ENCODE results near the gene CILP2. TPM values are rescaled to one million over a fixed set of nuclear protein-coding genes. Genes with fewer than 3 reads are reported as not detected.

Gene CILP2
- total and polyA plus RNA-seq, 2 experiments from 2014 or later: 4.0 to 21.6 TPM

- H3K9me3 Mint-ChIP-seq: no peaks in the 10 kb centered on the region; the same call in 2 of the 3 replicates
- peak; percentile 28; the same call in 2 of the 3 replicates for ATAC-seq
- no peaks in the 10 kb centered on the region for H3K36me3 ChIP-seq (ENCODE audit: insufficient read depth)
- no peaks in the 10 kb centered on the region for H4K20me1 ChIP-seq (replicated peaks; ENCODE audit: insufficient read depth)
- no peak overlapping the region for H3K27ac Mint-ChIP-seq
- TF ChIP-seq EZH2phosphoT487 (IDR thresholded peaks at IDR 0.05; ENCODE audit: unreplicated experiment) (no peak), REST (IDR thresholded peaks at IDR 0.05; ENCODE audit: unreplicated experiment) (no peak)
- DNase-seq (ENCODE audit: low spot score): no peak
- H2AFZ ChIP-seq: no peak overlapping the region
- peaks cover 5% of the 10 kb centered on the region; the same call in 2 of the 3 replicates for H3K4me1 Mint-ChIP-seq
- H3K27ac ChIP-seq (ENCODE audit: low read depth): no peak overlapping the region
- no peaks in the 10 kb centered on the region for H3K9me2 ChIP-seq (ENCODE audit: insufficient read depth)
- no peak overlapping the region for H3K4me3 Mint-ChIP-seq
- peaks cover 12% of the 10 kb centered on the region; the same call in 2 of the 3 replicates for H3K36me3 Mint-ChIP-seq (ENCODE audit: low read depth)
- H3F3A ChIP-seq (replicated peaks; ENCODE audit: low read depth): no peaks in the 10 kb centered on the region
- H3K4me1 ChIP-seq (ENCODE audit: insufficient read depth): no peaks in the 10 kb centered on the region
- no peaks in the 10 kb centered on the region for H3K27me3 ChIP-seq (ENCODE audit: insufficient read depth)
- no peak overlapping the region for H3K4me3 ChIP-seq
- H3K79me2 ChIP-seq (replicated peaks; ENCODE audit: insufficient read depth): no peaks in the 10 kb centered on the region
- peaks cover 4% of the 10 kb centered on the region for H3K27me3 Mint-ChIP-seq (ENCODE audit: insufficient read depth, low read depth, poor library complexity)
- H3K4me2 ChIP-seq: no peak overlapping the region
Measured at GRCh38 chr19:19570571-19570970, 32.5 kb downstream of the CILP2 start.

GRCh38 chr19:19571071-19571786 is 33.2 kb downstream of the CILP2 start:
- Mint-ChIP-seq H3K27ac (no peak overlapping the region), H3K36me3 (ENCODE audit: low read depth) (peaks cover 12% of the 10 kb centered on the region; the same call in 2 of the 3 replicates), H3K27me3 (ENCODE audit: insufficient read depth, low read depth, poor library complexity) (peaks cover 4% of the 10 kb centered on the region), H3K4me3 (no peak overlapping the region), H3K4me1 (peaks cover 7% of the 10 kb centered on the region; the same call in 2 of the 3 replicates), H3K9me3 (no peaks in the 10 kb centered on the region; the same call in 2 of the 3 replicates)
- Histone ChIP-seq H3K36me3 (ENCODE audit: insufficient read depth) (no peaks in the 10 kb centered on the region), H2AFZ (no peak overlapping the region), H3F3A (replicated peaks; ENCODE audit: low read depth) (no peaks in the 10 kb centered on the region), H4K20me1 (replicated peaks; ENCODE audit: insufficient read depth) (no peaks in the 10 kb centered on the region), H3K4me3 (no peak overlapping the region), H3K27me3 (ENCODE audit: insufficient read depth) (no peaks in the 10 kb centered on the region), H3K79me2 (replicated peaks; ENCODE audit: insufficient read depth) (no peaks in the 10 kb centered on the region), H3K4me2 (no peak overlapping the region), H3K27ac (ENCODE audit: low read depth) (no peak overlapping the region), H3K9me2 (ENCODE audit: insufficient read depth) (no peaks in the 10 kb centered on the region), H3K4me1 (ENCODE audit: insufficient read depth) (no peaks in the 10 kb centered on the region)
- ATAC-seq (no peak), DNase-seq (ENCODE audit: low spot score) (no peak)
- TF ChIP-seq ZNF462 (CRISPR knock-in tag; IDR thresholded peaks at IDR 0.05): no peak
- no peak for TF ChIP-seq STAT1 (IDR thresholded peaks at IDR 0.05; ENCODE audit: unreplicated experiment)
- TF ChIP-seq POLR2AphosphoS5 (IDR thresholded peaks at IDR 0.05; ENCODE audit: low read depth): no peak
- TF ChIP-seq ZNF114 (CRISPR knock-in tag; IDR thresholded peaks at IDR 0.05): no peak
- TF ChIP-seq NANOG (IDR thresholded peaks at IDR 0.05; ENCODE audit: borderline replicate concordance): no peak
- TF ChIP-seq ETS1 (IDR thresholded peaks at IDR 0.05): no peak
- no peak for TF ChIP-seq CREB1 (CRISPR knock-in tag; IDR thresholded peaks at IDR 0.05; ENCODE audit: low read depth)
- no peak for TF ChIP-seq EZH2 (IDR thresholded peaks at IDR 0.05; ENCODE audit: low read depth, unreplicated experiment)

Data from GM23338 (cell line).